Measurements from ENCODE around the gene ZFTA.

ZFTA gene

DNA sequence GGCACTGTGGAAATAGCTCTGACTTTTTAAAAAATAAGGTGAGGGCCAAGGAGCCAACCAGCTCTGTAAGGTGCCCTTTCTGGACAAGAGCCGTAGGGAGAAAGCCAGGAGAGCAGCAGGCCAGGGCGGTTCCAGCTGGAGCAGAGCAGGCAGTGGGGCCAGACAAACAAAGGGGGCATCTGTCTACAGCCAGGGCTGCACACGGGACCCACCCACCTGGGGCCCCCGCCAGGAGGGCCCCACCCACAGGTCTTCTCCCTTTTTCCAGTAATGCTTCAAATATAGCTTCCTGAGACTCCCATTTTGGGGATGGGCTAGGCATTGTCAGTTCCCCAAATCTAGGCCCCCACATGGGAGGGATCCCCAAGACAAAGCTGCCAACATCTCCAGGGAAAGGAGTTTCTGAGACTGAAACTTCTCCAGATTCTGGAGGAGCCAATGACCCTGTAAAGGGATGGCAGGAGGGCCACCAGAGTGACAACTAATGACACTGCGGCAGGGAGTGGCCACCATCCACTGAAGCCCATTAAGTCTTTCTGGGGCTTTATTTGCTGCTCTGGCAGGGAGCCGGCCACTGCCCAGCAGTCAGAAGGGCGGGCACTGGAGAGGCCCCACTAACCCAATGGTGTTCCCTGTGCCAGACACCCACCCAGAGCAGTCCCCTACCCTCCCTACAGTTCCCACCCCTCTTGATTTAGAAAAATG lies 1.9 kb downstream of the ZFTA start:
- H3K27me3 Mint-ChIP-seq = peaks cover 14% of the 10 kb centered on the region
- no peak for ATAC-seq
- H3K9me3 Mint-ChIP-seq = no peaks in the 10 kb centered on the region
- peaks cover 14% of the 10 kb centered on the region for H3K4me1 Mint-ChIP-seq
- no peak overlapping the region for H3K27ac Mint-ChIP-seq
- DNase-seq = no peak
- H3K4me3 Mint-ChIP-seq = peak overlapping the region; percentile 90
- H3K36me3 Mint-ChIP-seq (ENCODE audit: low read depth) = no peaks in the 10 kb centered on the region

DNA sequence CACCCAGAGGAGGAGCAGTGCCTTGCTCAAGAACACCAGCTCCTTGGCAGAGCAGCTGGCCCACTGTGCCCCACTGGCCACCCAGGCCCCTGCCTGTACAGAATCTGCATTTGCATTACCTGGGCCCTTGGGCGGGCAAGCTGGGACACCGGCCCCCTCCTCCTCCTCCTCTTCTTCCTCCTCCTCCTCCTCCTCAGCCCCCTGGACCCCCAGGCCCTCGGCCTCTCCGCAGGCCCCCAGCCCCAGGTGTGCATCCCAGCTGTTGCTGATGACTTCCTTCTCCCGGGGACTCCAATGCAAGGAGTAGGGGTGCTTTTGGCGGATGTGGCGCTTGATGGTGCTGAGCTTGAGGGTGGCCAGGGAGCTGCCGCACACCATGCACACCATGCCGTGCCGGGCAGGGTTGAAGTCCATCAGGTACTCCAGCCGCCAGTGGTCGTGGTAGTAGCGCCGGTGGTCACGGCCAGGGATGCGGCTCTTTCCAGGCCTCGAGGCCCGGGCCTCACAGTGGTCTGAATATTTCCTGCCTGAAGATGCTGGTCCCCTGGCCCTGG lies 2.8 kb downstream of the ZFTA start:
- H3K27me3 Mint-ChIP-seq = peaks cover 8% of the 10 kb centered on the region
- ATAC-seq (no peak), DNase-seq (no peak)
- no peak overlapping the region for H3K27ac Mint-ChIP-seq
- H3K9me3 Mint-ChIP-seq = no peaks in the 10 kb centered on the region
- H3K36me3 Mint-ChIP-seq (ENCODE audit: low read depth) = no peaks in the 10 kb centered on the region
- peaks cover 14% of the 10 kb centered on the region for H3K4me1 Mint-ChIP-seq
- no peak overlapping the region for H3K4me3 Mint-ChIP-seq

DNA sequence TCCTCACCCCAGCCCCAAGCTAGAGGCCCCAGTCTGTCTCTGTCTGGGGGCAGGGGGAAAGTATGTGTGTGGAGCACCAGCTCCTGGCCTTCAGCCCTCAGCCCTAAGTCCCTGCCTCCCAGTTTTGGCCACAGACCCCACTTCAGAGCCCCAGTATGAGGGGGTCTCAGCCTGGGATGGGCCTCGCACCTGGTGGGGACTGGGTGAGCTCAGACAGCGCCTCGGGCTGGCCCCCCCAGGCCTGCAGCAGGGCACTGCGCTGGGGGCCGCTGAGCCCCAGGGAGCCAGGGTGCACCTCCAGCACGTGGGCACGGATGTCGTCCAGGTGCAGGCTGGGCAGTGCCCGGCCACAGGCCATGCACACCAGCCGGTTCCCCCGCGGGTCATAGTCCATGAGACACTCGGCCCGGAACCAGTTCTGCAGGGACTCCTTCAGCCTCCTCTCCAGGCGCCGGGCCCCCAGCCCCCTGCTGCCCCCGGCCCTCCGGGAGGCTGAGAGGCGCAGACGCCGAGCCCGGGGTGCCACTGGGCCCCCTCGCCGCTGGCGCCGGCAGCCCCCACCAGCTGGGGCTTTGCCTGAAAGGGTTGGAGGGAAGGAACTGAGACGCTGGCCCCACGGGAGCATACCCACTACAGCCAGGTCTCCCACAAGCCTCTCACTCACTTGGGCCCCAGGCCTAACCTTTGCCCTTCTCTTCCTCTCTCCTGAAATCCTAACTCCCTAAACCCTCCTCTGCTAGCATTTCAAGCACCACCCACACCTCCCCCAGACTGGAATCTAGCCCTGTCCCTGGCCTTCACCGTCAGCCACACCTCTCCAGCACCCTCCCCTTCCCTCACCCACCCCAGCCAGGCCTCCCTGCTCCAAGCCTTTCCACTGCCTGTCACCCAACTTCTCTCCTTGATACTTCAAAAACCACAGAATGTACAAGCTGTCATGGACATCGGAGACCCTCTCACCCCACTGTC lies 3.6 kb downstream of the ZFTA start:
- Mint-ChIP-seq H3K36me3 (ENCODE audit: low read depth) (no peaks in the 10 kb centered on the region), H3K4me1 (peaks cover 11% of the 10 kb centered on the region), H3K27ac (no peak overlapping the region), H3K27me3 (peaks cover 3% of the 10 kb centered on the region), H3K4me3 (no peak overlapping the region), H3K9me3 (no peaks in the 10 kb centered on the region)
- ATAC-seq (no peak), DNase-seq (no peak)

DNA sequence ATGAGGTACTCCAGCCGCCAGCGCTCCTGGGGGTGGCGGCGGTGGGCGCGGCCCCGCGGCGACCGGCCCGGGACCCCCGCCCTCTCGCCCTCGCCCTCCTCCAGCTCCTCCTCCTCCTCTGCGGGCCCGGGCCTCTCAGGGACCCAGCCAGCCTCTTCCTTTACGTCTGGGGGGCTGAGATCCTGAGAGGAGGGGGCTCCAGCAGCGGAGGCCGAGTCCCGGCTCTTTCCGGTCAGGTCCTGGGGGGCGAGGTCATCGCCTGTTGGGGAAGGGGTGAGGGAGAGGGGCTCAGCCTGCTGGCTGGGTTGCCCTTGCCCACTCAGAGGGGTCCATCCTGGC lies 4.3 kb downstream of the ZFTA start:
- no peaks in the 10 kb centered on the region for H3K36me3 Mint-ChIP-seq (ENCODE audit: low read depth)
- no peaks in the 10 kb centered on the region for H3K9me3 Mint-ChIP-seq
- H3K4me1 Mint-ChIP-seq = peaks cover 11% of the 10 kb centered on the region
- ATAC-seq (no peak), DNase-seq (no peak)
- H3K27ac Mint-ChIP-seq = no peak overlapping the region
- no peak overlapping the region for H3K4me3 Mint-ChIP-seq
- no peaks in the 10 kb centered on the region for H3K27me3 Mint-ChIP-seq

DNA sequence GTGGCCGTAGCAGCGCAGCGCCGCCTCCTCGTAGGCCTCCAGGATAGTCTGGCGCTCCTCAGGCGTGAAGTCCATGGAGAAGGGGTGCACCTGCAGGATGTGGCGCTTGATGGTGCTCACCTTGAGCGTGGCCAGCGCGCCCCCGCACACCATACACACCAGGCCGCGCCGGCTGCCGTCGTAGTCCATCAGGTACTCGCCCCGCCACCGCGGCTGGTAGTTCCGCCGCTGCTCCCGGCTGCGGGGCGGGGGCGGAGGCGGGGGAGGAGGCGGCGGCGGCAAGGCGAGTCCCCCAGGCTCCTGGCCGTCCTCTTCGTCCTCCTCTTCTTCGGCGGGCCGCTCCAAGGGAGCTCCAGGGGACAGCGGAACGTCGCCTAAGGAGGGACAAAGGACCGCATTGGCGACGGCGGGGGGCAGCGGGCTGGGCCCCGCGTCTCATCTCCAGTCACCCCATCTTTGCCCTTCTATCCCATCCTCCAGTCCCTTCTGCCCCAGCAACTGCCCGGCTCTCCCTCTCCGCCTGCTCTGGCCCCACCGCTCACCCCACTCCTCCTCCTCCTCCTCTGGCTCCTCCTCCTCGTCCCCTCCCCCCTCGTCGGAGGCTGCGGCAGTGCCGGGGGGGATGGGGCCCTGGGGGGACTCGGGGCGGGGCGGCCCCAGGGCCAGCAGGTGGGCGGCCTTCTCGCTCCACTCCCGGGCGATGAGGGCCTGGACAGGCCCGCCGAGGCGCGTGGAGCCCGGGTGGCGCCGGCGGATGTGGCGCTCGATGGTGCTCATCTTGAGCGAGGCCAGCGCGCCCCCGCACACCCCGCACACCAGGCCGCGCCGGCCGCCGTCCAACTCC lies 4.9 kb downstream of the ZFTA start:
- H3K27ac Mint-ChIP-seq = no peak overlapping the region
- ATAC-seq (no peak), DNase-seq (no peak)
- H3K36me3 Mint-ChIP-seq (ENCODE audit: low read depth) = no peaks in the 10 kb centered on the region
- no peak overlapping the region for H3K4me3 Mint-ChIP-seq
- H3K27me3 Mint-ChIP-seq = no peaks in the 10 kb centered on the region
- H3K4me1 Mint-ChIP-seq = peaks cover 11% of the 10 kb centered on the region
- H3K9me3 Mint-ChIP-seq = no peaks in the 10 kb centered on the region

DNA sequence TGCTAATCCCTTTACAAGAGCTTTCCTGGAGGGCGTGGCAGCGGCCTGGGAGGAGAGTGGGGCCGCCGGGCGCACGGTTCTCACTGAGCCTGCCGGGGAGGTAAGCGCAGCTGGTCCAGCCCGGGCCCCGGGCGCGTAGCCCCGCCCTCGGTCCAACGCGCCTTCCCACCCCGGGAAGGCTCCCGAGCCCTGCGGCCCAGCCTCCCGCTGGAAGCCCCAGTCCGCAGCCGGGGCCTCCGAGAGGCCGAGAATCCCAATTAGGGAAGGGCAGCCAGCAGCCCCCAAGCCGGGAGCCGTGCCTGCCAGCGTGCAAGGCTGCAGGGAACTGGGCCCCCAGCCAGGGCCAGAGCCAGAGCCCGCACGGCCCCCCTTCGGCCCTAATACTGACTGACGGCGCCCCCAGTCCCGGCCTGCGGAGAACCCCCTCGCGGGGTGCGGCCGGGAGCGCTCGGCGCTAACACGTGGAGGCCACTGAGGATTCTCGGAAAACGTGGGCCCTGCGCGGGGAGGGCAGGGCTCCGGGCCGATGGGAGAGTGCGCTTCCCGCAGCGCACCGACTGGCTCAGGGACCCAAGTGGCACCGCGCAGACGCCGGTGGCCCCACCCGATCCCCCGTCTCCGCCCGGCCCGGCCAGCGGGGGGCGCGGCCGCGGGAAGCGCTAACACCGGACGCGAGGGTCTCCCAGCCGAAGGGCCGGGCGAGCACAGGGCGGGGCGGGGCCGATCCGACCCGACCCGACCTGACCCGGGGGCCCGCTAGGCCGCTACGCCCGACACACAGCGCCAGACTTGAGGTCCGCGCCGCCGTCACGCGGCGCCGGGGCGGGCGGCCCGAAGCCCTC lies 5.7 kb downstream of the ZFTA start:
- H3K27me3 Mint-ChIP-seq = no peaks in the 10 kb centered on the region
- H3K9me3 Mint-ChIP-seq = no peaks in the 10 kb centered on the region
- no peak overlapping the region for H3K27ac Mint-ChIP-seq
- no peaks in the 10 kb centered on the region for H3K36me3 Mint-ChIP-seq (ENCODE audit: low read depth)
- peaks cover 11% of the 10 kb centered on the region for H3K4me1 Mint-ChIP-seq
- ATAC-seq (no peak), DNase-seq (no peak)
- H3K4me3 Mint-ChIP-seq = no peak overlapping the region

DNA sequence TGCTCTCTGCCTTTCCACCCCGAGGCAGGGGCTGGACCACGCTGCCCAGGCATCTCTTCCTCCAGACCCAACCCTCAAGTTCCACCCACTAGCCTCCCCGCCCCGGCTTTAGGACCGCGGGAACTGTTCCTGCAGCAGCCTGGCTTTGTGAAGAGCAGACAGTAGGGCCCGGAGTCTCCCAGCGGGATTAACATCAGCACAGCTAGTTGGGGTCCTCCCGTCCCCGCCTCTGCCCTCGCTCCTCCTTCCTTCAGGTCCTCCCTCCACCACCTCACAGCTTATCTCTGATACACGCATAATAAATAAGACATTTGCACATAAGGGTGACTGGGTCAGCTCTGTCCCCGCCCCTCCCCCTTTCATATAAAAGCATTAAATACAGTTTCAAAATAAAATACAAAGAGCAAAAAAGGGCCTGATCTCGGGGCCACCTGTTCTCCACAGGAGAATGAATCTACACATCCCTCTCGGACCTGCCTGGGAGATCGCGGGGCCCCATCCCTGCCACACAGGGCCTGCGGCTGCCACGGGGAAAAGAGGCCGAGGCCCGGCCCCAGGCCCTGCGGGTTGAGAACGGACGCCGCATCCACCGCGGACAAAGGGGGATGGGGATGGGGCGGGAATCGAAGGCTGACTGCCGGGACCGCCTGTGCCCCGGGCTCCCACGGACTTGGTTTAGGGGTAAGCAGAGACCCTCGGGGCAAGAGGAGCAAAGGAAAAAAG lies 6.5 kb downstream of the ZFTA start:
- ATAC-seq (no peak), DNase-seq (no peak)
- Mint-ChIP-seq H3K36me3 (ENCODE audit: low read depth) (no peaks in the 10 kb centered on the region), H3K27me3 (no peaks in the 10 kb centered on the region), H3K9me3 (no peaks in the 10 kb centered on the region), H3K27ac (no peak overlapping the region), H3K4me1 (peaks cover 3% of the 10 kb centered on the region), H3K4me3 (no peak overlapping the region)

DNA sequence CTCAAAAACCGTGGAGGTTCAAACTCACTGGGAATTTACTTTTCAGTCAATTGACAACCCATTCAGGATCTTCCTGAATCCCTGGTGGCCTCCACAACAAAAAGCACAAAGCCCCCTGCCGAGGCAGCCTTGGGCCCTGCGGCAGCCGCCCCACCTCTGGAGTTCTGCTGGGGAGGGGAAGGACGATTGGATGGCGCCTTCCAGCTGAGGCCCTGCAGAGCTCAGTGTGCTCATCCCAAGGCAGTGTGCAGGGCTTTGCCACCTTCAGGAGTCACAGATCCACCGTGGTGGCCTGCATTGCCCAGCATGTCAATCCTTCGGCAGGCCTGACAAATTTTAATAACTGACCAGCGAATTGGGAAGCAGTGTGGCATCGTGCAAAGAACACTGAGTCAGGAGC lies 7.4 kb downstream of the ZFTA start:
- H3K27me3 Mint-ChIP-seq = no peaks in the 10 kb centered on the region
- ATAC-seq (no peak), DNase-seq (no peak)
- H3K4me1 Mint-ChIP-seq = no peaks in the 10 kb centered on the region
- H3K9me3 Mint-ChIP-seq = no peaks in the 10 kb centered on the region
- H3K36me3 Mint-ChIP-seq (ENCODE audit: low read depth) = no peaks in the 10 kb centered on the region
- no peak overlapping the region for H3K27ac Mint-ChIP-seq
- no peak overlapping the region for H3K4me3 Mint-ChIP-seq

DNA sequence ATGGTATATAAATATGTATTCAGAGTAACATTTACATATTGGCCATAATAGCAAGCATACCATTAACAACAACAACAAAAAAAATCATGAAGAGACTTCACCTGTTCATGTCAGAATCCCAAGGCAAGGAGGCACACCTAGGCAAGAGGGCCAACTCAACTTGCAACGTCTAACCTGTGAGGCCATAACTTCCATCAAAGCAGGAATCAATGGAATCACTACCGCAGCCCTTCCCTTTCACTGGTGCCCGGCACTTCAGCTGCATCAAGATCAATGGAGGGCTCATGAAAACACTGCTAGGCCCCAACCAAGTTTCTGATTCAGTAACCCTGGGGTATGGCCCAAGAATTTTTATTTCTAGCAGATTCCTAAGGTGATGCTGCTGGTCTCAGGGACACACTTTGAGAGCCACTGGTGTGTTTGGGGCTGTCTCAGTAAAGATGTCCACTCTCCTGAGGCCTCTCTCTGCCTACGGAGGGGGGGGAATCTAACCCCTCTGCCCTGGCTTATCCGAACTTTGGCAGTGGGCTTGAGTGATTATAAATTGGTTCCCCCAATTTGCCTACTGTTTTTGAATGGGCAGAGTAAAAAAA lies 8.0 kb downstream of the ZFTA start:
- Mint-ChIP-seq H3K27ac (no peak overlapping the region), H3K4me3 (no peak overlapping the region), H3K9me3 (no peaks in the 10 kb centered on the region), H3K36me3 (ENCODE audit: low read depth) (no peaks in the 10 kb centered on the region), H3K27me3 (no peaks in the 10 kb centered on the region), H3K4me1 (no peaks in the 10 kb centered on the region)
- DNase-seq = no peak
- no peak for ATAC-seq

DNA sequence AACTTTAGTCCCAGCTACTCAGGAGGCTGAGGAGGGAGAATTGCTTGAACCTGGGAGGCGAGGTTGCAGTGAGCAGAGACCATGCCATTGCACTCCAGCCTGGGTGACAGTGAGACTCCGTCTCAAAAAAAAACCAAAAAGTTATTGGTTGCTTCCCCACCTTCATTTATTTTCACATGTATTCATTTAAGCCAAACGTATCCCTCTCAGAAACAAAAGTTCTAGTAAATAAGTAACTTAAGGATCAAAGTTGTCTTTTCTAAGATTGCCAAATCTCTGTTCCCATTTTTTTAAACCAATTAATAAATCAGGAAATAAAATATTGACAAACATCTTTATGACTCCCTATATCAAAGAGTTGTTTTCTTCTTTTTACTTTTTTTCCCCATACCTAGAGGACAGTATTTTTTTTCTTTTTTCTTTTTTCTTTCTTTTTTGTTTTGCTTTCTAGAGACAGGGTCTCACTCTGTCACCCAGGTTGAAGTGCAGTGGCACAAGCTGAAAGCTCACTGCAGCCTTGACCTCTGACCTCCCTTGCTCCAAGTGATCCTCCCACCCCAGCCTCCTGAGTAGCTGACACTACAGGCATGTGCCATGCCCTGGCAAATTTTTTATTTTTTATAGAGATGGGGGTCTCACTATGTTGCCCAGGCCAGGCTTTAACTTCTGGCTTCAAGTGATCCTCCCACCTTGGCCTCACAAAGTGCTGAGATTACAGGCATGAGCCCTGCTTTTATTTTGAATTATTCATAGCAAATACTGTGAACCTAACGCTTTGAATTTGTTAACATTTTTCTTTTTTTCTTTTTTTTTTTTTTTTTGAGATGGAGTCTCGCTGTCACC lies 11.4 kb downstream of the ZFTA start:
- H3K27me3 Mint-ChIP-seq = no peaks in the 10 kb centered on the region

DNA sequence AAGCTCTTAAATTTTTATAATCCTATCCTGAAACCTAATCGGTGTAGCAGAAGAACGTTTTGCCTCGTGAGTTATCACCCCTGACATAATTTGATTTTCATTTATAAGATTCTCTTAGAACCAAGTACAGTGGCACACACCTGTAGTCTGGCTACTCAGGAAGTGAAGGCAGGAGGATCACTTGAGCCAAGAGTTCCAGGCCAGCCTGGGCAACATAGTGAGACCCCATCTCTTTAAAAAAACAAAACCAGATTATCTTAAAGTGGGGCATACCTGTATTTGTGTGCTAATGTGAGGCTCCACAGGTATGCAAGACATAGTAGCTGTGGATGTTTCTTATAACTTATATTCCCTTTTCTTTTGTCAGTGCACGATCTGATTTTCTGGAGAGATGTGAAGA lies 19.0 kb downstream of the ZFTA start:
- no peaks in the 10 kb centered on the region for H3K27me3 Mint-ChIP-seq
- H3K27ac Mint-ChIP-seq = no peak overlapping the region
- peaks cover 11% of the 10 kb centered on the region for H3K36me3 Mint-ChIP-seq (ENCODE audit: low read depth)
- H3K4me1 Mint-ChIP-seq = no peaks in the 10 kb centered on the region
- no peak for ATAC-seq
- no peaks in the 10 kb centered on the region for H3K9me3 Mint-ChIP-seq
- DNase-seq = no peak
- H3K4me3 Mint-ChIP-seq = no peak overlapping the region

More for the DNA sequence above, 11.4 kb downstream of the ZFTA start:
- DNase-seq = no peak
- Mint-ChIP-seq H3K36me3 (ENCODE audit: low read depth) (peaks cover 10% of the 10 kb centered on the region), H3K4me1 (no peaks in the 10 kb centered on the region), H3K4me3 (no peak overlapping the region), H3K27ac (no peak overlapping the region), H3K9me3 (no peaks in the 10 kb centered on the region)
- no peak for ATAC-seq

DNA sequence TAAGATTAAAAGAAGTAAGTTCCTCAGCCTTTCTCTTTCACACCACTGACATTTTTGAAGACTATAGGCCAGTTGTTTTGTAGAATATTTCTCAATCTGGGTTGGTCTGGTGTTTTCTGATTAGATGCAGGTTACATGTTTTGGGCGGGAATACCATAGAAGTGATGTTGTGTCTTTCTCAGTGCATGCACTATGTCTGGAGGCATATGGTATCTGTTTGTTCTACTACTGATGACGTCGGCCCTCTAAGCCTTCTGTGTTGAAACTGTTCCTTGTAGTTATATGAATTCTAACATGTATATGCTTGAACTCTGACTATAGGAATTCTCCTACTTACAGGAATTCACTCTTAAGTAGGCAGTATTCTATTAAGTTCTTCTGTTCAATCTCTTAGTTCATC lies 21.6 kb downstream of the ZFTA start:
- Mint-ChIP-seq H3K4me3 (no peak overlapping the region), H3K4me1 (no peaks in the 10 kb centered on the region), H3K9me3 (no peaks in the 10 kb centered on the region), H3K27me3 (no peaks in the 10 kb centered on the region), H3K36me3 (ENCODE audit: low read depth) (no peaks in the 10 kb centered on the region), H3K27ac (no peak overlapping the region)
- ATAC-seq (no peak), DNase-seq (no peak)

Measured in activated naive CD8-positive, alpha-beta T cell treated with anti-CD3 and anti-CD28 coated beads, Interleukin-2, amount 50 U/mL, for 24 hours (primary cell).